ENCODE data around the gene LILRB5. TPM values are rescaled to one million over a fixed set of nuclear protein-coding genes. Genes with fewer than 3 reads are reported as not detected.

Gene LILRB5
- total and polyA plus RNA-seq, 7 experiments from 2014 or later, result 0.08 to 1.8 (median 1.2) TPM; not detected in 3

DNA sequence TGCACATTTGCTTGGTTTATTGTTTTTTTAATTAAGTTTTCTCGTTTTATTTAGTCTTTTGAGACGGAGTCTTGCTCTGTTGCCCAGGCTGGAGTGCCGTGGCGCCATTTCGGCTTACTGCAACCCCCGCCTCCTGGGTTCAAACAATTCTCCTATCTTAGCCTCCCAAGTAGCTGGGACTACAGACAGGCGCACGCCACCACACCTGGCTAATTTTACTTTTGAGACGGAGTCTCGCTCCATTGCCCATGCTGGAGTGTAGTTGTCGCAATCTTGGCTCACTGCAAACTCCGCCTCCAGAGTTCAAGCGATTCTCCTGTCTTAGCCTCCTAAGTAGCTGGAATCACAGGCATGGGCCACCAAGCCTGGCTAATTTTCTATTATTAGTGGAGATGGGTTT, 55.1 kb downstream of the LILRB5 start:
- ChIA-PET CTCF (no interaction called here), POLR2A (interaction anchor here (0.6 to 6.3 kb wide), 6 partner anchors 8 to 1438 kb away, joined by 3 to 135 read pairs (median 6); partner anchors contain the start of genes LENG1, MBOAT7 and TSEN34)
- Histone ChIP-seq H3K27ac (ENCODE audit: low read depth, low read length) (peak overlapping the region; percentile 85), H3K27me3 (ENCODE audit: control insufficient read depth in 2 of 2, insufficient read depth in 2 of 2, low read length in 2 of 2) (no peaks in the 10 kb centered on the region), H3K9me3 (ENCODE audit: control insufficient read depth in 2 of 3, low read length in 3 of 3) (no peaks in the 10 kb centered on the region), H3K4me3 (ENCODE audit: low read length) (peak overlapping the region; percentile 79), H3K36me3 (ENCODE audit: control insufficient read depth in 2 of 3, insufficient read depth in 3 of 3, low read length in 3 of 3) (peaks cover 18 to 56% (median 25%) of the 10 kb centered on the region in 3 experiments), H3K4me1 (ENCODE audit: control insufficient read depth in 2 of 2, insufficient read depth in 2 of 2, low read length in 2 of 2) (peaks cover 41 to 42% of the 10 kb centered on the region in 2 donors)
- Mint-ChIP-seq H3K4me1 (peaks cover 21 to 74% (median 66%) of the 10 kb centered on the region in 7 donors), H3K27ac (peak overlapping the region in 8 of 9 donors; percentile 51 to 100 (median 100)), H3K36me3 (peaks cover 4 to 41% (median 21%) of the 10 kb centered on the region in 5 donors), H3K4me3 (peak overlapping the region; percentile 86 to 100 (median 99)), H3K9me3 (no peaks in the 10 kb centered on the region), H3K27me3 (peaks cover 0 to 4% (median 0%) of the 10 kb centered on the region in 5 donors)
- ATAC-seq, result no peak
- DNase-seq, result no peak
- intact Hi-C loops (cut with micrococcal nuclease), result loop anchor here (1.0 to 2.0 kb wide), 3 partner anchors 8 to 99 kb away; partner anchors contain the start of genes CNOT3 (in 1 of the 2) and NDUFA3 (in 1 of the 2)

DNA sequence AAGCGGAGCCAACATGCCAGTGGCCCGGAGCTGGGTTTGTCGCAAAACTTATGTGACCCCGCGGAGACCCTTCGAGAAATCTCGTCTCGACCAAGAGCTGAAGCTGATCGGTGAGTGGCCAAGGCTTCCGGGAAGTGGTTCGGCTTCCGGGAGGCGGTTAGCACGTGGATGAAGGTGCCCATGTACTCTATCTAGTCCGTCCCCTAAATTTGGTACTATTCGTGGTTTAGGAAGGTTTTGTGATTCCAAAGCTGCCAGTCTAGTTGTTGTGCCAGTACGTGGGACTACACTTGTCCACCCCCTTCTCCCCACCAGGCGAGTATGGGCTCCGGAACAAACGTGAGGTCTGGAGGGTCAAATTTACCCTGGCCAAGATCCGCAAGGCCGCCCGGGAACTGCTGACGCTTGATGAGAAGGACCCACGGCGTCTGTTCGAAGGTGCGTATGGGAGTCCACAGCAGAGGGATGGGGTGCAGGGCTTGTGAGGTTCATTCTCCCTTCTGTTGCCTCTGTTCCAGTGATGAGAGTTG, 55.8 kb downstream of the LILRB5 start:
- Histone ChIP-seq H3K4me3 (ENCODE audit: low read length) (peak overlapping the region; percentile 79), H3K4me1 (ENCODE audit: control insufficient read depth in 2 of 2, insufficient read depth in 2 of 2, low read length in 2 of 2) (peaks cover 35 to 37% of the 10 kb centered on the region in 2 donors), H3K27me3 (ENCODE audit: control insufficient read depth in 2 of 2, insufficient read depth in 2 of 2, low read length in 2 of 2) (no peaks in the 10 kb centered on the region), H3K36me3 (ENCODE audit: control insufficient read depth in 2 of 3, insufficient read depth in 3 of 3, low read length in 3 of 3) (peaks cover 18 to 49% (median 18%) of the 10 kb centered on the region in 3 experiments), H3K9me3 (ENCODE audit: control insufficient read depth in 2 of 3, low read length in 3 of 3) (no peaks in the 10 kb centered on the region), H3K27ac (ENCODE audit: low read depth, low read length) (peak overlapping the region; percentile 85)
- Mint-ChIP-seq H3K27me3 (peaks cover 0 to 4% (median 0%) of the 10 kb centered on the region in 5 donors), H3K4me1 (peaks cover 21 to 66% (median 58%) of the 10 kb centered on the region in 7 donors), H3K4me3 (peak overlapping the region; percentile 86 to 100 (median 99)), H3K27ac (peak overlapping the region; percentile 95 to 100 (median 99)), H3K36me3 (peaks cover 4 to 36% (median 20%) of the 10 kb centered on the region in 5 donors), H3K9me3 (no peaks in the 10 kb centered on the region)
- intact Hi-C loops (cut with micrococcal nuclease), result loop anchor here (1.0 to 2.0 kb wide), 3 partner anchors 9 to 98 kb away; partner anchors contain the start of genes CNOT3 (in 1 of the 2) and NDUFA3 (in 1 of the 2)
- ChIA-PET POLR2A (interaction anchor here (0.6 to 6.3 kb wide), 12 partner anchors 9 to 1457 kb away, joined by 3 to 135 read pairs (median 4); partner anchors contain the start of genes CNOT3, LENG1, MBOAT7 and PRPF31), CTCF (interaction anchor here (0.7 kb wide), 1 partner anchor 1335 kb away, joined by 3 read pairs; no protein-coding TSS in a partner anchor)
- DNase-seq (no peak), ATAC-seq (no peak)

Small RNAs within 50 kb of the gene (microRNA-seq; reads per million reads assigned to microRNA genes)
- not detected for gene MIR4752 (ENCODE audit: borderline microRNAs expressed)

Other genes starting within 250 kb of the LILRB5 start
- gene VSTM1, start 193.4 kb downstream of the LILRB5 start, total RNA-seq, result 1 to 10 TPM in 2 of 5 experiments, not detected in 3; 1.7 to 2.1 TPM
- gene VSTM1, start 193.4 kb downstream of the LILRB5 start, polyA plus RNA-seq, result not detected
- not detected for gene TARM1, start 175.9 kb downstream of the LILRB5 start, total RNA-seq
- gene TARM1, start 175.9 kb downstream of the LILRB5 start, polyA plus RNA-seq, result not detected
- gene OSCAR, start 156.5 kb downstream of the LILRB5 start, total RNA-seq, result 10 to 100 TPM in 1 of 5 experiments, 1 to 10 TPM in 1, under 1 TPM in 3; 0.19 to 44.6 (median 0.51) TPM
- gene OSCAR, start 156.5 kb downstream of the LILRB5 start, polyA plus RNA-seq, result under 1 TPM in 1 of 2 donors, not detected in 1; 0.13 TPM
- 100 to 1,000 TPM in 3 of 5 experiments, 10 to 100 TPM in 2; 64.4 to 127 (median 117) TPM for gene NDUFA3, start 154.4 kb downstream of the LILRB5 start, total RNA-seq
- gene NDUFA3, start 154.4 kb downstream of the LILRB5 start, polyA plus RNA-seq, result 100 to 1,000 TPM; 333 to 490 TPM
- 10 to 100 TPM; 13.4 to 46.5 (median 14.6) TPM for gene TFPT, start 141.6 kb downstream of the LILRB5 start, total RNA-seq
- 10 to 100 TPM; 15.2 to 21.6 TPM for gene TFPT, start 141.6 kb downstream of the LILRB5 start, polyA plus RNA-seq
- gene PRPF31, start 141.5 kb downstream of the LILRB5 start, total RNA-seq, result 10 to 100 TPM; 51.8 to 82.1 (median 71.0) TPM
- gene PRPF31, start 141.5 kb downstream of the LILRB5 start, polyA plus RNA-seq, result 10 to 100 TPM; 74.8 to 87.4 TPM
- 10 to 100 TPM; 38.0 to 84.6 (median 63.9) TPM for gene CNOT3, start 119.5 kb downstream of the LILRB5 start, total RNA-seq
- 10 to 100 TPM; 10.1 to 13.1 TPM for gene CNOT3, start 119.5 kb downstream of the LILRB5 start, polyA plus RNA-seq
- gene LENG1, start 97.6 kb downstream of the LILRB5 start, total RNA-seq, result 10 to 100 TPM in 3 of 5 experiments, 1 to 10 TPM in 2; 7.1 to 20.4 (median 11.8) TPM
- 10 to 100 TPM; 11.9 to 13.5 TPM for gene LENG1, start 97.6 kb downstream of the LILRB5 start, polyA plus RNA-seq
- gene TMC4, start 84.1 kb downstream of the LILRB5 start, total RNA-seq, result 1 to 10 TPM in 3 of 5 experiments, not detected in 2; 1.0 to 5.9 (median 1.2) TPM
- under 1 TPM in 1 of 2 donors, not detected in 1; 0.20 TPM for gene TMC4, start 84.1 kb downstream of the LILRB5 start, polyA plus RNA-seq
- 10 to 100 TPM; 25.8 to 79.4 (median 43.0) TPM for gene MBOAT7, start 67.7 kb downstream of the LILRB5 start, total RNA-seq
- gene MBOAT7, start 67.7 kb downstream of the LILRB5 start, polyA plus RNA-seq, result 10 to 100 TPM; 11.3 to 18.9 TPM
- gene TSEN34, start 66.0 kb downstream of the LILRB5 start, total RNA-seq, result 10 to 100 TPM in 4 of 5 experiments, 1 to 10 TPM in 1; 9.5 to 24.2 (median 17.8) TPM
- 10 to 100 TPM; 29.5 to 48.7 TPM for gene TSEN34, start 66.0 kb downstream of the LILRB5 start, polyA plus RNA-seq
- 1,000 to 10,000 TPM; 1,217 to 2,149 (median 1,306) TPM for gene RPS9, start 56.4 kb downstream of the LILRB5 start, total RNA-seq
- gene RPS9, start 56.4 kb downstream of the LILRB5 start, polyA plus RNA-seq, result 1,000 to 10,000 TPM; 1,192 to 1,308 TPM
- 10 to 100 TPM in 1 of 5 experiments, 1 to 10 TPM in 4; 1.9 to 76.4 (median 2.1) TPM for gene LILRB3, start 34.3 kb downstream of the LILRB5 start, total RNA-seq
- gene LILRB3, start 34.3 kb downstream of the LILRB5 start, polyA plus RNA-seq, result under 1 TPM in 1 of 2 donors, not detected in 1; 0.40 TPM
- 10 to 100 TPM in 1 of 5 experiments, 1 to 10 TPM in 1, under 1 TPM in 3; 0.24 to 27.0 (median 0.97) TPM for gene LILRA6, start 14.5 kb downstream of the LILRB5 start, total RNA-seq
- gene LILRA6, start 14.5 kb downstream of the LILRB5 start, polyA plus RNA-seq, result under 1 TPM; 0.12 to 0.36 TPM
- gene LILRB2, start 23.8 kb upstream of the LILRB5 start, total RNA-seq, result 100 to 1,000 TPM in 1 of 5 experiments, 10 to 100 TPM in 1, 1 to 10 TPM in 2, not detected in 1; 1.5 to 131 (median 6.0) TPM
- gene LILRB2, start 23.8 kb upstream of the LILRB5 start, polyA plus RNA-seq, result under 1 TPM in 1 of 2 donors, not detected in 1; 0.12 TPM
- 10 to 100 TPM in 1 of 5 experiments, 1 to 10 TPM in 1, under 1 TPM in 2, not detected in 1; 0.32 to 82.1 (median 5.1) TPM for gene LILRA5, start 55.9 kb upstream of the LILRB5 start, total RNA-seq
- gene LILRA5, start 55.9 kb upstream of the LILRB5 start, polyA plus RNA-seq, result under 1 TPM in 1 of 2 donors, not detected in 1; 0.34 TPM
- gene LILRA4, start 81.9 kb upstream of the LILRB5 start, total RNA-seq, result 1 to 10 TPM in 2 of 5 experiments, not detected in 3; 3.5 to 8.9 TPM
- not detected for gene LILRA4, start 81.9 kb upstream of the LILRB5 start, polyA plus RNA-seq
- 10 to 100 TPM; 47.0 to 92.3 (median 82.3) TPM for gene LAIR1, start 107.7 kb upstream of the LILRB5 start, total RNA-seq
- 10 to 100 TPM; 48.6 to 98.1 TPM for gene LAIR1, start 107.7 kb upstream of the LILRB5 start, polyA plus RNA-seq
- 1 to 10 TPM in 1 of 5 experiments, under 1 TPM in 1, not detected in 3; 0.10 to 1.8 TPM for gene TTYH1, start 158.2 kb upstream of the LILRB5 start, total RNA-seq
- gene TTYH1, start 158.2 kb upstream of the LILRB5 start, polyA plus RNA-seq, result under 1 TPM; 0.23 to 0.40 TPM
- 100 to 1,000 TPM; 238 to 685 (median 503) TPM for gene LENG8, start 191.9 kb upstream of the LILRB5 start, total RNA-seq
- gene LENG8, start 191.9 kb upstream of the LILRB5 start, polyA plus RNA-seq, result 10 to 100 TPM in 1 of 2 donors, 1 to 10 TPM in 1; 6.2 to 16.8 TPM
- 1 to 10 TPM; 3.5 to 6.1 (median 4.3) TPM for gene LENG9, start 206.5 kb upstream of the LILRB5 start, total RNA-seq
- under 1 TPM; 0.09 to 0.16 TPM for gene LENG9, start 206.5 kb upstream of the LILRB5 start, polyA plus RNA-seq
- gene CDC42EP5, start 216.0 kb upstream of the LILRB5 start, total RNA-seq, result not detected
- not detected for gene CDC42EP5, start 216.0 kb upstream of the LILRB5 start, polyA plus RNA-seq
- 10 to 100 TPM in 1 of 5 experiments, 1 to 10 TPM in 2, under 1 TPM in 1, not detected in 1; 0.85 to 12.8 (median 2.2) TPM for gene LAIR2, start 245.6 kb upstream of the LILRB5 start, total RNA-seq
- 1 to 10 TPM; 2.5 to 5.5 TPM for gene LAIR2, start 245.6 kb upstream of the LILRB5 start, polyA plus RNA-seq